Right cardiac atrium (tissue), 5 donors: ENCODE measurements around the gene NKAPL. TPM values are rescaled to one million over a fixed set of nuclear protein-coding genes. Genes with fewer than 3 reads are reported as not detected.

Source experiments
- ATAC-seq, 2 donors: fragments of 200-7000 bp; cut with Tn5 transposase; one replicate each; pipeline versions ENCODE4 v1.8.0 to v1.9.1; 2020; ENCODE audit warnings: moderate library complexity in 2 of 2, mild to moderate bottlenecking in 1 of 2
- DNase-seq, 3 donors: peaks; one replicate each; pipeline ENCODE4 v3.0.0-alpha.2; 2020
- H3K27ac ChIP-seq: one replicate; pipeline ENCODE4 v1.5.1; 2013; ENCODE audit warnings: mild to moderate bottlenecking, low read length, control low read depth, moderate library complexity
- H3K27me3 ChIP-seq: one replicate; pipeline ENCODE4 v1.6.1; 2013; ENCODE audit not compliant: control insufficient read depth, insufficient read depth
- H3K4me1 ChIP-seq: one replicate; pipeline ENCODE4 v1.6.1; 2013; ENCODE audit warnings: low read length; ENCODE audit not compliant: control insufficient read depth, insufficient read depth
- H3K4me3 ChIP-seq: one replicate; pipeline ENCODE4 v1.5.1; 2013; ENCODE audit warnings: low read length, control low read depth
- H3K9me3 ChIP-seq: one replicate; pipeline ENCODE4 v1.6.1; 2013; ENCODE audit warnings: low read length; ENCODE audit not compliant: control insufficient read depth
- WGBS: extraction: QIAGEN DNeasy Blood & Tissue Kit; methylation state at CpG from one replicate; pipeline ENCODE4 v1.1.7; 2013; 5-methylcytosine and 5-hydroxymethylcytosine counted together
- intact Hi-C, 4 donors: fragments of 100-400 bp; cut with DNase I; formaldehyde crosslinking; loops; one replicate each; pipeline versions ENCODE4 v1.11.0 to v1.14.0; 2022 to 2023
- polyA plus RNA-seq: library from polyadenylated mRNA; stranded (reverse); fragments of 200-250 nt; gene quantifications from one replicate; pipeline ENCODE4 v1.2.3, GENCODE V29; 2013
- total RNA-seq, 4 donors: library from RNA; stranded (reverse); fragmentation: NEBNext Ultra II Directional; extraction: Animal tissue kit (Norgen Biotek cat#: 25700); gene quantifications; one replicate each; pipeline ENCODE4 v1.2.1, GENCODE V29; 2021
- donor health status: healthy with polysubstance abuse.
- donor health status: DM: no; HTN: yes; CAD: no.
- donor health status: DM: no; HTN: no; CAD: no.
- donor health status: DM: no; HTN: yes; CAD: no; lungs with severe emphysema.
- donor health status: DM: yes; HTN: yes; CAD: no.

Gene NKAPL
- total and polyA plus RNA-seq, 5 donors: 5.5 to 6.4 (median 6.1) TPM

GRCh38 chr6:28245206-28245941 lies 13.7 kb upstream of the NKAPL start:
- H3K27ac ChIP-seq: no peak overlapping the region
- no peaks in the 10 kb centered on the region for H3K4me1 ChIP-seq
- intact Hi-C loops: no loop called here
- 90% methylated on average over 6 of the region's 6 CpGs for WGBS
- no peaks in the 10 kb centered on the region for H3K9me3 ChIP-seq
- H3K4me3 ChIP-seq: no peak overlapping the region
- H3K27me3 ChIP-seq: no peaks in the 10 kb centered on the region
- no peak for ATAC-seq
- DNase-seq: no peak

DNA sequence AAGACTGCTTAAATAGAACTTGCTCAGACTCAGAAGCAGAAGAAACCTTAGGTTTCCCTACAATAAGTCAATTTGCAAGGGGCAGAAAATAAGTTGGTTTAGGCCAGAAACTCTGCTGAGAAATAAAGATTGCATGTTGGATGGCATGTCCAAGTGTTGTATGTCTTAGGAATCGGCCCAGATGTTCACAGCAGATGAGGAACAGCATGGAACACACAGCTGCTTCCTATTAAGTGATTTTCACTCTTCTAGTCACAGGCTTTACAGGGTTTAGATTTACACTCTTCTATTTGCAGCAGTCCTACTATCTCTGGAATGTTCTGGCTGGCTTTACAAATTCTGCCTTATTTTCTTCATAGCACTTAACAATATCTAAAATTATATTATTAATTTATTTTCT lies 10.2 kb upstream of the NKAPL start:
- H3K4me1 ChIP-seq: no peaks in the 10 kb centered on the region
- ATAC-seq: no peak
- WGBS: 72% methylated on average over 1 of the region's 1 CpG

GRCh38 chr6:28250747-28251146 lies 8.3 kb upstream of the NKAPL start:
- H3K27me3 ChIP-seq: no peaks in the 10 kb centered on the region
- DNase-seq (no peak), ATAC-seq (no peak)
- H3K4me1 ChIP-seq: no peaks in the 10 kb centered on the region
- WGBS: 77% methylated on average over 2 of the region's 2 CpGs
- intact Hi-C loops: loop anchor here in 2 of 4 donors (10.0 kb wide), 1 partner anchor 116 kb away; no protein-coding TSS in a partner anchor
- H3K4me3 ChIP-seq: peak overlapping the region; percentile 72
- no peaks in the 10 kb centered on the region for H3K9me3 ChIP-seq
- H3K27ac ChIP-seq: no peak overlapping the region

More for the DNA sequence above, 10.2 kb upstream of the NKAPL start:
- intact Hi-C loops: no loop called here
- no peaks in the 10 kb centered on the region for H3K27me3 ChIP-seq
- H3K4me3 ChIP-seq: no peak overlapping the region
- H3K9me3 ChIP-seq: no peaks in the 10 kb centered on the region
- no peak for DNase-seq
- no peak overlapping the region for H3K27ac ChIP-seq

- WGBS: 0% methylated on average over 25 of the region's 25 CpGs
- H3K27ac ChIP-seq: peak overlapping the region; percentile 7
- ATAC-seq (peak; percentile 34 to 46), DNase-seq (peak in 2 of 3 donors; percentile 48 to 57)
- no peaks in the 10 kb centered on the region for H3K4me1 ChIP-seq
- intact Hi-C loops: loop anchor here in 2 of 4 donors (10.0 kb wide), 1 partner anchor 117 kb away; no protein-coding TSS in a partner anchor
- H3K27me3 ChIP-seq: no peaks in the 10 kb centered on the region
- H3K9me3 ChIP-seq: no peaks in the 10 kb centered on the region
- H3K4me3 ChIP-seq: peak overlapping the region; percentile 72
Measured at GRCh38 chr6:28251661-28252008, 7.5 kb upstream of the NKAPL start.

DNA sequence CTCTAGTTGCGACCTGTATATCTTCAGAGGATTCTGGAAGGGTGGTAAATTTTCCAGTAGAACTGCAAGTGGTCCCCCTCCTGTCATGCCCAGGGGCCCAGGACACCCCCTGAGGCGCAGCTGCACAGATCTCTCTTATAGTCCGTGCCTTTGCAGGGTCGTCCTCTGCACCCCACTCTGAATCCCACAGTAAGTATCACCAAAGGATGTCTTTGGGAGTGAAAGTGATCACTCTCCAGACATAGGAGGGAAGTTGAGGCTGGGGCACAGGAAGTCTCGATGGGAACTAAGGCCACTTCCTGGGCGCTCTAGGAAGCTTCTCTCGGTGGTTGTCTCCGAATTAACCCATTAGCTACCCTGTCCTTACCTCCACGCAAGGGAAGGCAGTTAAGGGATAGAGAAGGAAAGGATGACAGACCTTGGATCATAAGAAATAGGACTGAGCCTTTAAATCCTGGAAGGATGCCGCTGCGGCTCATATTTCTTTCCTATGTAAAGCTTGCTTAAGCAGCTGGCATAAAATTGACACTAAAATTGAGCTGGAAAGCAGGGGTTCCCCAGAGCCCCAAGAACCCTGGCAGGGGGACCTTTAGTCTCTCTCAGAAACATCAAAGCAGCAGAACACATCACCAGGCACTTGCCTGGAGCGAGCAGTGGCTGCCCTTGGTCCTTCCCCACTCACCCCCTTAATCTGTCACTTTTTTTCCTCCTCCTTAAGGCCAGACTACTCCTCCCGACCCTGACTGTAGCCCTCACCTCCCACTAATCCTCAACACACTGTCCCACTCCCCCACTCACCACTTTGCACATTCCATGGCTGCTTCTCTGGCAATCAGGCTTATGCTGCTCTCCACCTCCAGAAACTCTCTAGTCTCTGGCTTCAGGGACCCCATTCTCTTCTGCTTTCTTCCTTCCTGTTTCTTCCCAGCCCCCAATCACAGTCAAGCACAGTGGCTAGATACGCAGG lies 6.8 kb upstream of the NKAPL start, which contains the start of gene ZKSCAN4:
Gene ZKSCAN4 (minus strand): TSS at position 261 of the 967 bp plus-strand sequence. CDS start 289 bp downstream, outside the sequence.
- peak; percentile 97 to 98 for ATAC-seq
- DNase-seq: peak; percentile 78 to 86 (median 82)
- Histone ChIP-seq H3K4me3 (peak within 1 kb of the TSS; percentile 72), H3K9me3 (no peaks in the 10 kb centered on the region), H3K4me1 (no peaks in the 10 kb centered on the region), H3K27me3 (no peaks in the 10 kb centered on the region), H3K27ac (peak within 1 kb of the TSS; percentile 22)
- intact Hi-C loops: loop anchor here in 2 of 4 donors (10.0 kb wide), 1 partner anchor 117 kb away; no protein-coding TSS in a partner anchor
- WGBS: 5% methylated on average over 14 of the region's 14 CpGs

- H3K4me3 ChIP-seq: no peak overlapping the region
- ATAC-seq: no peak
- no peak for DNase-seq
- intact Hi-C loops: loop anchor here in 2 of 4 donors (10.0 kb wide), 1 partner anchor 119 kb away; no protein-coding TSS in a partner anchor
- H3K9me3 ChIP-seq: no peaks in the 10 kb centered on the region
- whole genome bisulfite sequencing: 77% methylated on average over 1 of the region's 1 CpG
- H3K27me3 ChIP-seq: no peaks in the 10 kb centered on the region
- H3K27ac ChIP-seq: no peak overlapping the region
- H3K4me1 ChIP-seq: no peaks in the 10 kb centered on the region
Measured at GRCh38 chr6:28254121-28254519, 5.0 kb upstream of the NKAPL start.

DNA sequence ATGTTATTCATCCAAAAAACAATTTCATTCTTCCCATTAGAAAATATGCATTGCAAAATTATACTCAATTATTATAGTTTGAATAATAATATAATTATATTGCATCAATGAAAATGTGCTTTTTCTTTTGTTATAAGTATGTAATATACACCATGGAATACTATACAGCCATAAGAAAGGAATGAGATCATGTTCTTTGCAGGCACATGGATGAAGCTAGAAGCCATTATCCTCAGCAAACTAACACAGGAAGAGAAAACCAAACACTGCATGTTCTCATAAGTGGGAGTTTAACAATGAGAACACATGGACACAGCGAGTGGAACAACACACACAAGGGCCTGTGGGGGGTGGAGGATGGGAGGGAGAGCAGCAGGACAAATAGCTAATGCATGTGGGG lies 2.1 kb upstream of the NKAPL start:
- no peak overlapping the region for H3K27ac ChIP-seq
- ATAC-seq (no peak), DNase-seq (no peak)
- no peaks in the 10 kb centered on the region for H3K9me3 ChIP-seq
- H3K27me3 ChIP-seq: no peaks in the 10 kb centered on the region
- intact Hi-C loops: loop anchor here in 2 of 4 donors (10.0 kb wide), 1 partner anchor 122 kb away; no protein-coding TSS in a partner anchor
- 0% methylated on average over 1 of the region's 1 CpG for WGBS
- peaks cover 2% of the 10 kb centered on the region for H3K4me1 ChIP-seq
- no peak overlapping the region for H3K4me3 ChIP-seq

DNA sequence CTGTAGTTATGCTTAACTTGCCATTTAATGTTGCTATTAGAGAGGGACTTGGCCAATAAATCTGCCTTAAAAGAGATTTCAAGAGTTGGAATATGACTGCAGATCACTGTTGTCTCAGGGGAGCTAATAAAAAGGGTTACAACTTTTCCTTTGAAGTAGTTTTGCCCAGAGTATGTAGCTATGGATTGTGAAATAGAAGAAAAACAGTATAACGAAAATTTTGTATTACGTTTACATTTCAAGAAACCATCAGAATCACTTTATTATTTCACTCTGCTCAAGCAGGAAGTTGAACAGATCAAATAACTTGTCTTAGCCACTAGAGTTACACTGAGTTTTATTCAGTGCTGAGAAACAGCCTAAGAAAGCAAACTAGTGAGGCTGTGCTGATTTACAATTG lies 4.8 kb downstream of the NKAPL start:
- Histone ChIP-seq H3K27me3 (no peaks in the 10 kb centered on the region), H3K9me3 (no peaks in the 10 kb centered on the region), H3K27ac (no peak overlapping the region), H3K4me1 (peaks cover 2% of the 10 kb centered on the region), H3K4me3 (no peak overlapping the region)
- DNase-seq (no peak), ATAC-seq (no peak)
- intact Hi-C loops: no loop called here
- WGBS: 61% methylated on average over 2 of the region's 2 CpGs

DNA sequence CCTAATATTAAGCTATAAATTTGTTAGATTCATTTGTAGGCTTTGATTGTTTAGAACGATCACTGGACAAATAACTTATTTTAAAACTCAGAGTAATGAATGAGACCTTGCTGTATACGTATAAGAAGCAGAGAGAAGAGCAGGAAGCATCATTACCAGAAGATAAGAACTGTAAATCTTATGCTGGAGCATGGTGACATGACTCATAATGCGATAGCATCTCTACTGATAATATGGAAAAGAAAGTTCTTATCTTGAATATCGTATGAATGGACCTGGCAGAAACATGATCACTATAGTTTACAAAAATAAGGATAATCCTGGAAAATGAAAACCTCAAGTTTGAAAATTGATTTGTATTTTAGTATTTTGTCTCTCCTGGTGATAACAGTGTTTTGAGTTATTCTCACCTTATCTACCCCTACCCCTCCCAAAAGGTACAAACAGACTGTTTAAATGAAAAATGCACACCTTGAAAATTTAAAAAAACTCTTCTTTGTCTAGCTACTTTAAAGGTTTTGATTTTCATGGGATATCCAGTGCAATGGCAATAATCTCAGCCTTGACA lies 5.8 kb downstream of the NKAPL start:
- no peak for DNase-seq
- Histone ChIP-seq H3K4me1 (peaks cover 2% of the 10 kb centered on the region), H3K4me3 (no peak overlapping the region), H3K27me3 (no peaks in the 10 kb centered on the region), H3K27ac (no peak overlapping the region), H3K9me3 (no peaks in the 10 kb centered on the region)
- WGBS: 50% methylated on average over 4 of the region's 4 CpGs
- intact Hi-C loops: no loop called here
- no peak for ATAC-seq

DNA sequence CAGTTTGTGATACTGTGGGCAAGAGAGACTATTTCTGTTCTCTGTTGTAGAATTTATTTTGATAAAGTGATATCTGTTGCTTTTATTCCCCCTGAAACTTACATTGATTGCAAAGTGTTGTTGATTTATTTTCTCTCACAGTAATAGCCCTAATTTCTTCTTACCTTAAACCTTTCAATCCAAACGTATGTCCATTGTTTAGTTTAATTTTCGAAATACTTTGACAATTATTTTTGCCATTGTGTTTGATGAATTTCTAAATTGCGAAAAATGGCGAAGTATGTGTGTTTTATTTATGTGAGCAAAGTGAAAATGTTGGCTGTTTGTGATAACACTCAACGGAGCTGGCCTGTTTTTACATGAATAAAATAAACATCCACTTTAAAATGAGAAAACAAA lies 7.5 kb downstream of the NKAPL start:
- no peak for DNase-seq
- Histone ChIP-seq H3K9me3 (no peaks in the 10 kb centered on the region), H3K27me3 (no peaks in the 10 kb centered on the region), H3K27ac (no peak overlapping the region), H3K4me1 (peaks cover 2% of the 10 kb centered on the region), H3K4me3 (peak overlapping the region; percentile 84)
- ATAC-seq: no peak
- intact Hi-C loops: no loop called here
- 10% methylated on average over 5 of the region's 5 CpGs for WGBS
